Heart left ventricle (tissue), 13 donors: Measurements from ENCODE around the gene IQGAP2.

ENCODE experiments used
- CTCF ChIP-seq, 12 donors: fragments of 200-600 bp; sonication (generic) in 4 of 12; IDR thresholded peaks; one replicate each; pipeline versions ENCODE4 v1.5.0 to v1.8.0; 2018 to 2022; ENCODE audit warnings: antibody characterized with exemption in 12 of 12, mild to moderate bottlenecking in 5 of 12
- POLR2A ChIP-seq, 2 donors: fragments of 450-650 bp; IDR thresholded peaks; one replicate each; pipeline ENCODE4 v1.6.1; 2017; ENCODE audit warnings: antibody characterized with exemption in 2 of 2, mild to moderate bottlenecking in 2 of 2, moderate library complexity in 2 of 2
- donor health status: ischemic (EF 13 %, LVEDD 7.1; RV severe dilation, severe dysfunction).
- donor health status: DM: no; HTN: yes; CAD: no.
- donor health status: DM: no; HTN: no; CAD: no.
- donor health status: ischemic (EF 25% LVEDD 6.9; RV normal size, moderate dysfunction).
- donor health status: ischemic (EF 25% LVEDD 5.7; RV mildly dilated, moderate dysfunction).
- donor health status: ischemic (EF 35%, LVEDD 5.7; RV mildly dilated, moderate dysfunction).
- donor health status: nonischemic (EF 11% LVEDD 7.7; RV severe dilation, severe dysfunction).
- donor health status: DM: yes; HTN: yes; CAD: no.
- donor health status: PGD.
- donor health status: ischemic (EF 29% LVEDD 5.4; RV normal size, mild dysfunction).
- donor health status: nonischemic (EF 23%, LVEDD 6.1; RV moderate dilation, normal function).

- TF ChIP-seq CTCF (IDR thresholded peaks at IDR 0.05), result no peak
- TF ChIP-seq POLR2A (IDR thresholded peaks at IDR 0.05), result no peak
Measured at GRCh38 chr5:76718381-76718832, 315.3 kb downstream of the IQGAP2 start.
